Activated CD4-positive, alpha-beta T cell treated with anti-CD3 and anti-CD28 coated beads for 4 hours (primary cell): ENCODE data around the gene PDCL3.
A peak's percentile ranks its signal among the peaks of the same experiment; 100 is the strongest.

ENCODE experiments used
- DNase-seq, 2 donors: peaks; one replicate each; pipeline ENCODE4 v3.0.0-alpha.2; 2020

Gene PDCL3

GRCh38 chr2:100562613-100563406 lies at the start of gene PDCL3:
PDCL3 (plus strand) TSS chr2:100562993; CDS start chr2:100563068, 75 bp downstream.
- DNase-seq: peak; percentile 92 to 93

- no peak for DNase-seq
These were observed 49.1 kb upstream of the PDCL3 start for GRCh38 chr2:100513650-100514049.

GRCh38 chr2:100517556-100517955 lies 45.2 kb upstream of the PDCL3 start:
- DNase-seq: no peak

- DNase-seq: no peak
These were observed 44.0 kb upstream of the PDCL3 start for GRCh38 chr2:100518801-100519200.

- no peak for DNase-seq
These were observed 42.6 kb upstream of the PDCL3 start for GRCh38 chr2:100520224-100520623.

GRCh38 chr2:100522430-100522829 lies 40.4 kb upstream of the PDCL3 start:
- DNase-seq: no peak

GRCh38 chr2:100524331-100524730 lies 38.5 kb upstream of the PDCL3 start:
- no peak for DNase-seq

- no peak for DNase-seq
These were observed 35.9 kb upstream of the PDCL3 start for GRCh38 chr2:100526868-100527267.

GRCh38 chr2:100527440-100528015 lies 35.3 kb upstream of the PDCL3 start:
- DNase-seq: no peak

- DNase-seq: no peak
These were observed 33.6 kb upstream of the PDCL3 start for GRCh38 chr2:100529176-100529575.

- DNase-seq: no peak
These were observed 32.9 kb upstream of the PDCL3 start for GRCh38 chr2:100529900-100530299.

GRCh38 chr2:100535855-100536254 lies 26.9 kb upstream of the PDCL3 start:
- DNase-seq: no peak

GRCh38 chr2:100537918-100538317 lies 24.9 kb upstream of the PDCL3 start:
- DNase-seq: no peak

- no peak for DNase-seq
These were observed 23.6 kb upstream of the PDCL3 start for GRCh38 chr2:100539221-100539620.

GRCh38 chr2:100541404-100541803 lies 21.4 kb upstream of the PDCL3 start:
- DNase-seq: no peak

GRCh38 chr2:100542418-100542817 lies 20.4 kb upstream of the PDCL3 start:
- DNase-seq: no peak

GRCh38 chr2:100544911-100545596 lies 17.7 kb upstream of the PDCL3 start:
- DNase-seq: no peak

- no peak for DNase-seq
These were observed 16.3 kb upstream of the PDCL3 start for GRCh38 chr2:100546469-100546868.

- DNase-seq: no peak
These were observed 14.0 kb upstream of the PDCL3 start for GRCh38 chr2:100548771-100549170.

GRCh38 chr2:100551303-100551702 lies 11.5 kb upstream of the PDCL3 start:
- no peak for DNase-seq

GRCh38 chr2:100554798-100555407 lies 7.9 kb upstream of the PDCL3 start:
- peak; percentile 36 to 46 for DNase-seq

- no peak for DNase-seq
These were observed 6.0 kb upstream of the PDCL3 start for GRCh38 chr2:100556746-100557145.

- DNase-seq: no peak
These were observed 2.5 kb upstream of the PDCL3 start for GRCh38 chr2:100560216-100560830.
